Panc1 (cell line): ENCODE results near the gene C2CD2L.
"Not testable (repeated sequence)": the region's sequence is repeated elsewhere in the genome, so short reads cannot be mapped to it uniquely, and the experiment has no call there.

Experiments
- POLR2AphosphoS5 ChIP-seq: IDR thresholded peaks from 2 replicates; pipeline ENCODE4 v1.6.1; 2012; ENCODE audit warnings: mild to moderate bottlenecking, low read depth, low read length, moderate library complexity
- SIN3A ChIP-seq: IDR thresholded peaks from 2 replicates; pipeline ENCODE4 v1.6.1; 2012; ENCODE audit warnings: low read depth, mild to moderate bottlenecking, low read length, moderate library complexity, borderline replicate concordance; ENCODE audit not compliant: insufficient read depth
- TF ChIP-seq, protein P1 (sequence below): fragments of 450-650 bp; IDR thresholded peaks from 2 replicates; pipeline ENCODE4 v1.5.1; 2017; ENCODE audit warnings: mild to moderate bottlenecking
- TF ChIP-seq, protein P2 (sequence below), 2 experiments: IDR thresholded peaks; 2 replicates each; pipeline ENCODE4 v1.6.1; 2011 to 2012; ENCODE audit warnings: low read depth in 2 of 2, control low read depth in 1 of 2, low read length in 1 of 2, mild to moderate bottlenecking in 1 of 2, moderate library complexity in 1 of 2; ENCODE audit not compliant: insufficient read depth in 1 of 2

DNA sequence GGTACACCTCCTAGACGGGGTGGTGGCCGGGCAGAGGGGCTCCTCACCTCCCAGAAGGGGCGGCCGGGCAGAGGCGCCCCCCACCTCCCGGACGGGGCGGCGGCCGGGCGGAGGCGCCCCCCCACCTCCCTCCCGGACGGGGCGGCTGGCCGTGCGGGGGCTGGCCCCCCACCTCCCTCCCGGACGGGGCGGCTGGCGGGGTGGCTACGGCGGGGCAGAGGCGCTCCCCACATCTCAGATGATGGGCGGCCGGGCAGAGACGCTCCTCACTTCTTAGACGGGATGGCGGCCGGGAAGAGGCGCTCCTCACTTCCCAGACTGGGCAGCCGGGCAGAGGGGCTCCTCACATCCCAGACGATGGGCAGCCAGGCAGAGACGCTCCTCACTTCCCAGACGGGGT is 48.0 kb upstream of the C2CD2L start:
- not testable (repeated sequence) for TF ChIP-seq POLR2AphosphoS5, SIN3A
- TF ChIP-seq, protein P1, sequence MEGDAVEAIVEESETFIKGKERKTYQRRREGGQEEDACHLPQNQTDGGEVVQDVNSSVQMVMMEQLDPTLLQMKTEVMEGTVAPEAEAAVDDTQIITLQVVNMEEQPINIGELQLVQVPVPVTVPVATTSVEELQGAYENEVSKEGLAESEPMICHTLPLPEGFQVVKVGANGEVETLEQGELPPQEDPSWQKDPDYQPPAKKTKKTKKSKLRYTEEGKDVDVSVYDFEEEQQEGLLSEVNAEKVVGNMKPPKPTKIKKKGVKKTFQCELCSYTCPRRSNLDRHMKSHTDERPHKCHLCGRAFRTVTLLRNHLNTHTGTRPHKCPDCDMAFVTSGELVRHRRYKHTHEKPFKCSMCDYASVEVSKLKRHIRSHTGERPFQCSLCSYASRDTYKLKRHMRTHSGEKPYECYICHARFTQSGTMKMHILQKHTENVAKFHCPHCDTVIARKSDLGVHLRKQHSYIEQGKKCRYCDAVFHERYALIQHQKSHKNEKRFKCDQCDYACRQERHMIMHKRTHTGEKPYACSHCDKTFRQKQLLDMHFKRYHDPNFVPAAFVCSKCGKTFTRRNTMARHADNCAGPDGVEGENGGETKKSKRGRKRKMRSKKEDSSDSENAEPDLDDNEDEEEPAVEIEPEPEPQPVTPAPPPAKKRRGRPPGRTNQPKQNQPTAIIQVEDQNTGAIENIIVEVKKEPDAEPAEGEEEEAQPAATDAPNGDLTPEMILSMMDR: not testable (repeated sequence)
- TF ChIP-seq, protein P2, sequence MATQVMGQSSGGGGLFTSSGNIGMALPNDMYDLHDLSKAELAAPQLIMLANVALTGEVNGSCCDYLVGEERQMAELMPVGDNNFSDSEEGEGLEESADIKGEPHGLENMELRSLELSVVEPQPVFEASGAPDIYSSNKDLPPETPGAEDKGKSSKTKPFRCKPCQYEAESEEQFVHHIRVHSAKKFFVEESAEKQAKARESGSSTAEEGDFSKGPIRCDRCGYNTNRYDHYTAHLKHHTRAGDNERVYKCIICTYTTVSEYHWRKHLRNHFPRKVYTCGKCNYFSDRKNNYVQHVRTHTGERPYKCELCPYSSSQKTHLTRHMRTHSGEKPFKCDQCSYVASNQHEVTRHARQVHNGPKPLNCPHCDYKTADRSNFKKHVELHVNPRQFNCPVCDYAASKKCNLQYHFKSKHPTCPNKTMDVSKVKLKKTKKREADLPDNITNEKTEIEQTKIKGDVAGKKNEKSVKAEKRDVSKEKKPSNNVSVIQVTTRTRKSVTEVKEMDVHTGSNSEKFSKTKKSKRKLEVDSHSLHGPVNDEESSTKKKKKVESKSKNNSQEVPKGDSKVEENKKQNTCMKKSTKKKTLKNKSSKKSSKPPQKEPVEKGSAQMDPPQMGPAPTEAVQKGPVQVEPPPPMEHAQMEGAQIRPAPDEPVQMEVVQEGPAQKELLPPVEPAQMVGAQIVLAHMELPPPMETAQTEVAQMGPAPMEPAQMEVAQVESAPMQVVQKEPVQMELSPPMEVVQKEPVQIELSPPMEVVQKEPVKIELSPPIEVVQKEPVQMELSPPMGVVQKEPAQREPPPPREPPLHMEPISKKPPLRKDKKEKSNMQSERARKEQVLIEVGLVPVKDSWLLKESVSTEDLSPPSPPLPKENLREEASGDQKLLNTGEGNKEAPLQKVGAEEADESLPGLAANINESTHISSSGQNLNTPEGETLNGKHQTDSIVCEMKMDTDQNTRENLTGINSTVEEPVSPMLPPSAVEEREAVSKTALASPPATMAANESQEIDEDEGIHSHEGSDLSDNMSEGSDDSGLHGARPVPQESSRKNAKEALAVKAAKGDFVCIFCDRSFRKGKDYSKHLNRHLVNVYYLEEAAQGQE (IDR thresholded peaks at IDR 0.05; ENCODE audit: insufficient read depth in 1 of 2, low read depth in 2 of 2, low read length in 1 of 2): not testable (repeated sequence)
